Posterior cingulate gyrus (tissue), 11 donors: ENCODE results near the gene ZNF816.
"Not testable (repeated sequence)": the region's sequence is repeated elsewhere in the genome, so short reads cannot be mapped to it uniquely, and the experiment has no call there.

Experiments
- DNase-seq, 10 donors: peaks; one replicate each; pipeline versions ENCODE4 v3.0.0 to v3.0.0-alpha.2; 2020 to 2021; ENCODE audit warnings: mixed read lengths in 3 of 10
- intact Hi-C: fragments of 100-400 bp; cut with DNase I; formaldehyde crosslinking; loops from one replicate; pipeline ENCODE4 v1.15.1; 2023

Gene ZNF816

GRCh38 chr19:52936954-52937325, 25.7 kb downstream of the ZNF816 start:
- intact Hi-C loops, result no loop called here
- no peak for DNase-seq

GRCh38 chr19:52936151-52936953, 26.3 kb downstream of the ZNF816 start:
- intact Hi-C loops, result no loop called here
- peak in 2 of 10 donors; percentile 27 to 59 for DNase-seq

- intact Hi-C loops, result no loop called here
- peak in 1 of 10 donors; percentile 53 for DNase-seq
Measured at GRCh38 chr19:52935434-52935833, 27.2 kb downstream of the ZNF816 start.

GRCh38 chr19:52924641-52925040, 38.0 kb downstream of the ZNF816 start:
- DNase-seq, result peak in 1 of 10 donors; percentile 19
- intact Hi-C loops, result not testable (repeated sequence)

GRCh38 chr19:52923778-52924593, 38.7 kb downstream of the ZNF816 start:
- intact Hi-C loops, result no loop called here
- peak in 5 of 10 donors; percentile 15 to 86 (median 20) for DNase-seq

GRCh38 chr19:52922841-52923777, 39.6 kb downstream of the ZNF816 start, which contains the start of gene ZNF888:
TSS of gene ZNF888 (minus strand) at chr19:52923428. CDS start at chr19:52917873, 5,555 bp downstream.
- DNase-seq, result peak; percentile 53 to 96 (median 76)
- intact Hi-C loops, result no loop called here

GRCh38 chr19:52917531-52917930, 45.1 kb downstream of the ZNF816 start:
- intact Hi-C loops, result no loop called here
- no peak for DNase-seq

- intact Hi-C loops, result no loop called here
- DNase-seq, result no peak
Measured at GRCh38 chr19:52910648-52911047, 52.0 kb downstream of the ZNF816 start.

GRCh38 chr19:52904052-52904780, 58.5 kb downstream of the ZNF816 start:
- intact Hi-C loops, result not testable (repeated sequence)
- peak in 1 of 10 donors; percentile 23 for DNase-seq

- DNase-seq, result no peak
- intact Hi-C loops, result no loop called here
Measured at GRCh38 chr19:52901842-52902241, 60.8 kb downstream of the ZNF816 start.
